ENCODE results near the gene LRRC4C. TPM values are rescaled to one million over a fixed set of nuclear protein-coding genes. Genes with fewer than 3 reads are reported as not detected.

Gene LRRC4C
- total and polyA plus RNA-seq, 2 experiments from 2014 or later, result 0.35 to 1.1 TPM

DNA sequence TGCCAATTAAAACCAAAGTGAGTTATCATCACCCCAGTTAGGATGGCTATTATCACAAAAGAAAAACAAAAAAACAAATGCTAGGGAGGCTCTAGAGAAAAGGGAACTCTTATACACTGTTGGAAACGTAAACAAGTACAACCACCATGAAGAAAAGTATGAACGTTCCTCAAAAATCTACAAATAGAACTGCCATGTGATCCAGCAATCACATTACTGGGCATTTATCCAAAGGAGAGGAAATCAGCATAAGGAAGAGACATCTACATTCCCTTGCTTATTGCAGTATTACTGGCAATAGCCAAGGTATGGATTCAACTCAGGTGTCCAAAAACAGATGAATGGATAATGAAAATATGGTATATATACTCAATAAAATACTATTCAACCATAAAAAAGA is 1145.1 kb downstream of the LRRC4C start:
- no peaks in the 10 kb centered on the region for H3K4me1 ChIP-seq (ENCODE audit: insufficient read depth)
- ATAC-seq (no peak), DNase-seq (ENCODE audit: low spot score) (no peak)
- no peaks in the 10 kb centered on the region for H3K9me3 Mint-ChIP-seq
- no peaks in the 10 kb centered on the region for H3K27me3 ChIP-seq (ENCODE audit: insufficient read depth)
- no peaks in the 10 kb centered on the region for H4K20me1 ChIP-seq (replicated peaks; ENCODE audit: insufficient read depth)
- H2AFZ ChIP-seq, result no peak overlapping the region
- H3K9me2 ChIP-seq (ENCODE audit: insufficient read depth), result no peaks in the 10 kb centered on the region
- H3K36me3 Mint-ChIP-seq (ENCODE audit: low read depth), result no peaks in the 10 kb centered on the region
- no peaks in the 10 kb centered on the region for H3K4me1 Mint-ChIP-seq
- peaks cover 2% of the 10 kb centered on the region for H3K27me3 Mint-ChIP-seq (ENCODE audit: insufficient read depth, low read depth, poor library complexity)
- H3F3A ChIP-seq (replicated peaks; ENCODE audit: low read depth), result no peaks in the 10 kb centered on the region
- no peak overlapping the region for H3K4me2 ChIP-seq
- H3K27ac Mint-ChIP-seq, result no peak overlapping the region
- H3K79me2 ChIP-seq (replicated peaks; ENCODE audit: insufficient read depth), result no peaks in the 10 kb centered on the region
- no peak overlapping the region for H3K4me3 ChIP-seq
- no peak overlapping the region for H3K27ac ChIP-seq (ENCODE audit: low read depth)
- no peak for TF ChIP-seq ZNF114 (CRISPR knock-in tag; IDR thresholded peaks at IDR 0.05)
- TF ChIP-seq, protein P1, sequence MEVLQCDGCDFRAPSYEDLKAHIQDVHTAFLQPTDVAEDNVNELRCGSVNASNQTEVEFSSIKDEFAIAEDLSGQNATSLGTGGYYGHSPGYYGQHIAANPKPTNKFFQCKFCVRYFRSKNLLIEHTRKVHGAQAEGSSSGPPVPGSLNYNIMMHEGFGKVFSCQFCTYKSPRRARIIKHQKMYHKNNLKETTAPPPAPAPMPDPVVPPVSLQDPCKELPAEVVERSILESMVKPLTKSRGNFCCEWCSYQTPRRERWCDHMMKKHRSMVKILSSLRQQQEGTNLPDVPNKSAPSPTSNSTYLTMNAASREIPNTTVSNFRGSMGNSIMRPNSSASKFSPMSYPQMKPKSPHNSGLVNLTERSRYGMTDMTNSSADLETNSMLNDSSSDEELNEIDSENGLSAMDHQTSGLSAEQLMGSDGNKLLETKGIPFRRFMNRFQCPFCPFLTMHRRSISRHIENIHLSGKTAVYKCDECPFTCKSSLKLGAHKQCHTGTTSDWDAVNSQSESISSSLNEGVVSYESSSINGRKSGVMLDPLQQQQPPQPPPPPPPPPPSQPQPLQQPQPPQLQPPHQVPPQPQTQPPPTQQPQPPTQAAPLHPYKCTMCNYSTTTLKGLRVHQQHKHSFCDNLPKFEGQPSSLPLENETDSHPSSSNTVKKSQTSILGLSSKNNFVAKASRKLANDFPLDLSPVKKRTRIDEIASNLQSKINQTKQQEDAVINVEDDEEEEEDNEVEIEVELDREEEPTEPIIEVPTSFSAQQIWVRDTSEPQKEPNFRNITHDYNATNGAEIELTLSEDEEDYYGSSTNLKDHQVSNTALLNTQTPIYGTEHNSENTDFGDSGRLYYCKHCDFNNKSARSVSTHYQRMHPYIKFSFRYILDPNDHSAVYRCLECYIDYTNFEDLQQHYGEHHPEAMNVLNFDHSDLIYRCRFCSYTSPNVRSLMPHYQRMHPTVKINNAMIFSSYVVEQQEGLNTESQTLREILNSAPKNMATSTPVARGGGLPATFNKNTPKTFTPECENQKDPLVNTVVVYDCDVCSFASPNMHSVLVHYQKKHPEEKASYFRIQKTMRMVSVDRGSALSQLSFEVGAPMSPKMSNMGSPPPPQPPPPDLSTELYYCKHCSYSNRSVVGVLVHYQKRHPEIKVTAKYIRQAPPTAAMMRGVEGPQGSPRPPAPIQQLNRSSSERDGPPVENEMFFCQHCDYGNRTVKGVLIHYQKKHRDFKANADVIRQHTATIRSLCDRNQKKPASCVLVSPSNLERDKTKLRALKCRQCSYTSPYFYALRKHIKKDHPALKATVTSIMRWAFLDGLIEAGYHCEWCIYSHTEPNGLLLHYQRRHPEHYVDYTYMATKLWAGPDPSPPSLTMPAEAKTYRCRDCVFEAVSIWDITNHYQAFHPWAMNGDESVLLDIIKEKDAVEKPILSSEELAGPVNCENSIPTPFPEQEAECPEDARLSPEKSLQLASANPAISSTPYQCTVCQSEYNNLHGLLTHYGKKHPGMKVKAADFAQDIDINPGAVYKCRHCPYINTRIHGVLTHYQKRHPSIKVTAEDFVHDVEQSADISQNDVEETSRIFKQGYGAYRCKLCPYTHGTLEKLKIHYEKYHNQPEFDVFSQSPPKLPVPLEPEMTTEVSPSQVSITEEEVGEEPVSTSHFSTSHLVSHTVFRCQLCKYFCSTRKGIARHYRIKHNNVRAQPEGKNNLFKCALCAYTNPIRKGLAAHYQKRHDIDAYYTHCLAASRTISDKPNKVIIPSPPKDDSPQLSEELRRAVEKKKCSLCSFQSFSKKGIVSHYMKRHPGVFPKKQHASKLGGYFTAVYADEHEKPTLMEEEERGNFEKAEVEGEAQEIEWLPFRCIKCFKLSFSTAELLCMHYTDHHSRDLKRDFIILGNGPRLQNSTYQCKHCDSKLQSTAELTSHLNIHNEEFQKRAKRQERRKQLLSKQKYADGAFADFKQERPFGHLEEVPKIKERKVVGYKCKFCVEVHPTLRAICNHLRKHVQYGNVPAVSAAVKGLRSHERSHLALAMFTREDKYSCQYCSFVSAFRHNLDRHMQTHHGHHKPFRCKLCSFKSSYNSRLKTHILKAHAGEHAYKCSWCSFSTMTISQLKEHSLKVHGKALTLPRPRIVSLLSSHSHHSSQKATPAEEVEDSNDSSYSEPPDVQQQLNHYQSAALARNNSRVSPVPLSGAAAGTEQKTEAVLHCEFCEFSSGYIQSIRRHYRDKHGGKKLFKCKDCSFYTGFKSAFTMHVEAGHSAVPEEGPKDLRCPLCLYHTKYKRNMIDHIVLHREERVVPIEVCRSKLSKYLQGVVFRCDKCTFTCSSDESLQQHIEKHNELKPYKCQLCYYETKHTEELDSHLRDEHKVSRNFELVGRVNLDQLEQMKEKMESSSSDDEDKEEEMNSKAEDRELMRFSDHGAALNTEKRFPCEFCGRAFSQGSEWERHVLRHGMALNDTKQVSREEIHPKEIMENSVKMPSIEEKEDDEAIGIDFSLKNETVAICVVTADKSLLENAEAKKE (CRISPR knock-in tag; IDR thresholded peaks at IDR 0.05), result no peak
- TF ChIP-seq, protein P2, sequence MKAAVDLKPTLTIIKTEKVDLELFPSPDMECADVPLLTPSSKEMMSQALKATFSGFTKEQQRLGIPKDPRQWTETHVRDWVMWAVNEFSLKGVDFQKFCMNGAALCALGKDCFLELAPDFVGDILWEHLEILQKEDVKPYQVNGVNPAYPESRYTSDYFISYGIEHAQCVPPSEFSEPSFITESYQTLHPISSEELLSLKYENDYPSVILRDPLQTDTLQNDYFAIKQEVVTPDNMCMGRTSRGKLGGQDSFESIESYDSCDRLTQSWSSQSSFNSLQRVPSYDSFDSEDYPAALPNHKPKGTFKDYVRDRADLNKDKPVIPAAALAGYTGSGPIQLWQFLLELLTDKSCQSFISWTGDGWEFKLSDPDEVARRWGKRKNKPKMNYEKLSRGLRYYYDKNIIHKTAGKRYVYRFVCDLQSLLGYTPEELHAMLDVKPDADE (IDR thresholded peaks at IDR 0.05), result no peak
- TF ChIP-seq ZNF331 (CRISPR knock-in tag; IDR thresholded peaks at IDR 0.05; ENCODE audit: low read depth), result no peak
- no peak for TF ChIP-seq EZH2phosphoT487 (IDR thresholded peaks at IDR 0.05; ENCODE audit: unreplicated experiment)
- TF ChIP-seq, protein P3, sequence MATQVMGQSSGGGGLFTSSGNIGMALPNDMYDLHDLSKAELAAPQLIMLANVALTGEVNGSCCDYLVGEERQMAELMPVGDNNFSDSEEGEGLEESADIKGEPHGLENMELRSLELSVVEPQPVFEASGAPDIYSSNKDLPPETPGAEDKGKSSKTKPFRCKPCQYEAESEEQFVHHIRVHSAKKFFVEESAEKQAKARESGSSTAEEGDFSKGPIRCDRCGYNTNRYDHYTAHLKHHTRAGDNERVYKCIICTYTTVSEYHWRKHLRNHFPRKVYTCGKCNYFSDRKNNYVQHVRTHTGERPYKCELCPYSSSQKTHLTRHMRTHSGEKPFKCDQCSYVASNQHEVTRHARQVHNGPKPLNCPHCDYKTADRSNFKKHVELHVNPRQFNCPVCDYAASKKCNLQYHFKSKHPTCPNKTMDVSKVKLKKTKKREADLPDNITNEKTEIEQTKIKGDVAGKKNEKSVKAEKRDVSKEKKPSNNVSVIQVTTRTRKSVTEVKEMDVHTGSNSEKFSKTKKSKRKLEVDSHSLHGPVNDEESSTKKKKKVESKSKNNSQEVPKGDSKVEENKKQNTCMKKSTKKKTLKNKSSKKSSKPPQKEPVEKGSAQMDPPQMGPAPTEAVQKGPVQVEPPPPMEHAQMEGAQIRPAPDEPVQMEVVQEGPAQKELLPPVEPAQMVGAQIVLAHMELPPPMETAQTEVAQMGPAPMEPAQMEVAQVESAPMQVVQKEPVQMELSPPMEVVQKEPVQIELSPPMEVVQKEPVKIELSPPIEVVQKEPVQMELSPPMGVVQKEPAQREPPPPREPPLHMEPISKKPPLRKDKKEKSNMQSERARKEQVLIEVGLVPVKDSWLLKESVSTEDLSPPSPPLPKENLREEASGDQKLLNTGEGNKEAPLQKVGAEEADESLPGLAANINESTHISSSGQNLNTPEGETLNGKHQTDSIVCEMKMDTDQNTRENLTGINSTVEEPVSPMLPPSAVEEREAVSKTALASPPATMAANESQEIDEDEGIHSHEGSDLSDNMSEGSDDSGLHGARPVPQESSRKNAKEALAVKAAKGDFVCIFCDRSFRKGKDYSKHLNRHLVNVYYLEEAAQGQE (IDR thresholded peaks at IDR 0.05; ENCODE audit: unreplicated experiment), result no peak
- no peak for TF ChIP-seq STAT1 (IDR thresholded peaks at IDR 0.05; ENCODE audit: unreplicated experiment)
- TF ChIP-seq CREB1 (CRISPR knock-in tag; IDR thresholded peaks at IDR 0.05; ENCODE audit: low read depth), result no peak
- no peak for TF ChIP-seq EZH2 (IDR thresholded peaks at IDR 0.05; ENCODE audit: low read depth, unreplicated experiment)
- TF ChIP-seq JUNB (IDR thresholded peaks at IDR 0.05; ENCODE audit: unreplicated experiment), result no peak
- TF ChIP-seq, protein P4, sequence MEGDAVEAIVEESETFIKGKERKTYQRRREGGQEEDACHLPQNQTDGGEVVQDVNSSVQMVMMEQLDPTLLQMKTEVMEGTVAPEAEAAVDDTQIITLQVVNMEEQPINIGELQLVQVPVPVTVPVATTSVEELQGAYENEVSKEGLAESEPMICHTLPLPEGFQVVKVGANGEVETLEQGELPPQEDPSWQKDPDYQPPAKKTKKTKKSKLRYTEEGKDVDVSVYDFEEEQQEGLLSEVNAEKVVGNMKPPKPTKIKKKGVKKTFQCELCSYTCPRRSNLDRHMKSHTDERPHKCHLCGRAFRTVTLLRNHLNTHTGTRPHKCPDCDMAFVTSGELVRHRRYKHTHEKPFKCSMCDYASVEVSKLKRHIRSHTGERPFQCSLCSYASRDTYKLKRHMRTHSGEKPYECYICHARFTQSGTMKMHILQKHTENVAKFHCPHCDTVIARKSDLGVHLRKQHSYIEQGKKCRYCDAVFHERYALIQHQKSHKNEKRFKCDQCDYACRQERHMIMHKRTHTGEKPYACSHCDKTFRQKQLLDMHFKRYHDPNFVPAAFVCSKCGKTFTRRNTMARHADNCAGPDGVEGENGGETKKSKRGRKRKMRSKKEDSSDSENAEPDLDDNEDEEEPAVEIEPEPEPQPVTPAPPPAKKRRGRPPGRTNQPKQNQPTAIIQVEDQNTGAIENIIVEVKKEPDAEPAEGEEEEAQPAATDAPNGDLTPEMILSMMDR (conservative IDR thresholded peaks at IDR 0.05; ENCODE audit: low read depth in 2 of 2), result no peak
- TF ChIP-seq NANOG (IDR thresholded peaks at IDR 0.05; ENCODE audit: borderline replicate concordance), result no peak
- no peak for TF ChIP-seq POLR2AphosphoS5 (IDR thresholded peaks at IDR 0.05; ENCODE audit: low read depth)
- H3K36me3 ChIP-seq (ENCODE audit: insufficient read depth), result no peaks in the 10 kb centered on the region
- no peak overlapping the region for H3K4me3 Mint-ChIP-seq

All from GM23338 (cell line).